MM.1S (cell line): ENCODE results near the gene SRC.

ENCODE experiments used
- CTCF ChIP-seq: fragments of 300-600 bp; sonication (generic); IDR thresholded peaks from 2 replicates; pipeline ENCODE4 v1.5.1; 2016; ENCODE audit warnings: antibody characterized with exemption, low read length, mixed read lengths
- EZH2 ChIP-seq: fragments of 300-600 bp; sonication (generic); optimal IDR thresholded peaks from 2 replicates; pipeline ENCODE3; 2017; ENCODE audit warnings: low read depth, mild to moderate bottlenecking, antibody characterized with exemption, low read length, mixed read lengths
- EZH2phosphoT487 ChIP-seq: fragments of 300-600 bp; sonication (generic); IDR thresholded peaks from 2 replicates; pipeline ENCODE4 v1.6.1; 2018; ENCODE audit warnings: antibody characterized with exemption, low read length

GRCh38 chr20:37366743-37367142 lies 20.8 kb downstream of the SRC start:
- TF ChIP-seq CTCF = no peak
- no peak for TF ChIP-seq EZH2
- TF ChIP-seq EZH2phosphoT487 = no peak
